ENCODE data around the gene MTG1.

DNA sequence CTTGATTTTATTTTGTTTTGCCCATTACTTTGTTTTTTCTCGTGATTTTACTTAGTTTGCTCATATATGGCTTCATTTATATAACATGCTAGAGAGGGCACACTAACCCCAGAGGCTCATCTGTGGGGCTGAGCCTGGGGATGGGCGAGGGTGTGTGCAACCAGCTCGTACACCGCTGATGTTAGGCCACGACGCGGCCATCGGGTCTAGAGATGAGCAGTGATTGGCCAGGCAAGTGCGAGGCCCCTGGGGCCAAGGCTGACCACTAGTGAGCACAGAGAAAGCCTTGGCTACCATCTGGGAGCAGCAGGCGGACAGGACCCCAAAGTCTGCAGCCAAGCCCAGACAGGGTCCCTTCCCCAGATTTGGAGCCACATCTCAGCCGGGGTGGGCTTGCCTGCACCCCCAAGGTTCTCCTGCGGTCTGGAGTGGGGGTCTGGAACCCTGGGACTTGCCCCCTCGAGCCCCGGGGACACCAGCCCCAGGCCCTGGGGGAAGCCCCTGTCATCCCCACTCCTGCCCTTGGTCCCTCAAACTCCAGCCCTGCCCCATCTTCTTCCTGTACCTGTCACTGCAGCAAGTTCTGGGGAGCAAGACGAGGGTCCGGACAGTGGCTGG is 39.9 kb upstream of the MTG1 start:
- TF ChIP-seq CTCF (IDR thresholded peaks at IDR 0.05): no peak
- TF ChIP-seq POLR2AphosphoS5 (IDR thresholded peaks at IDR 0.05): no peak
